Ishikawa (cell line): ENCODE data around the gene RAPGEF4.

Experiments
- CEBPB ChIP-seq: IDR thresholded peaks from 2 replicates; pipeline ENCODE4 v1.6.1; 2012
- CREB1 ChIP-seq: IDR thresholded peaks from 2 replicates; pipeline ENCODE4 v1.6.1; 2012; ENCODE audit warnings: low read depth
- EGR1 ChIP-seq: IDR thresholded peaks from 2 replicates; pipeline ENCODE4 v1.6.1; 2012
- EP300 ChIP-seq: IDR thresholded peaks from 2 replicates; pipeline ENCODE4 v1.6.1; 2012; ENCODE audit warnings: borderline replicate concordance
- FOXM1 ChIP-seq: IDR thresholded peaks from 2 replicates; pipeline ENCODE4 v1.6.1; 2012; ENCODE audit warnings: low read depth, borderline replicate concordance
- MAX ChIP-seq: IDR thresholded peaks from 2 replicates; pipeline ENCODE4 v1.6.1; 2012
- NFIC ChIP-seq: IDR thresholded peaks from 2 replicates; pipeline ENCODE4 v1.6.1; 2012
- RAD21 ChIP-seq: IDR thresholded peaks from 2 replicates; pipeline ENCODE4 v1.6.1; 2012; ENCODE audit warnings: low read depth
- REST ChIP-seq: IDR thresholded peaks from 2 replicates; pipeline ENCODE4 v1.6.1; 2012; ENCODE audit warnings: low read depth, mild to moderate bottlenecking
- TAF1 ChIP-seq: IDR thresholded peaks from 2 replicates; pipeline ENCODE4 v1.6.1; 2012; ENCODE audit warnings: low read depth, mild to moderate bottlenecking
- TCF12 ChIP-seq: IDR thresholded peaks from 2 replicates; pipeline ENCODE4 v1.6.1; 2012; ENCODE audit warnings: low read depth
- TEAD4 ChIP-seq: IDR thresholded peaks from 2 replicates; pipeline ENCODE4 v1.6.1; 2012
- USF1 ChIP-seq: IDR thresholded peaks from 2 replicates; pipeline ENCODE4 v1.6.1; 2012
- YY1 ChIP-seq: IDR thresholded peaks from 2 replicates; pipeline ENCODE4 v1.6.1; 2012; ENCODE audit warnings: low read depth
- ZBTB7A ChIP-seq: IDR thresholded peaks from 2 replicates; pipeline ENCODE4 v1.6.1; 2012; ENCODE audit warnings: low read depth

RAPGEF4 gene

GRCh38 chr2:172730411-172730810, 5.2 kb upstream of the RAPGEF4 start:
- TF ChIP-seq REST (no peak), RAD21 (no peak), FOXM1 (no peak), USF1 (no peak), EP300 (no peak), TCF12 (no peak), CEBPB (no peak), MAX (no peak), ZBTB7A (no peak), CREB1 (no peak), NFIC (no peak), EGR1 (no peak), TAF1 (no peak), TEAD4 (no peak)

- TF ChIP-seq YY1 (no peak; the same call in 1 of the 2 replicates), EP300 (no peak), MAX (no peak), TAF1 (no peak), NFIC (no peak), EGR1 (no peak), CREB1 (no peak), TEAD4 (no peak), REST (no peak), FOXM1 (no peak), CEBPB (no peak), ZBTB7A (no peak), TCF12 (no peak), RAD21 (no peak), USF1 (no peak)
These were observed 699 bp upstream of the RAPGEF4 start for GRCh38 chr2:172734711-172735581.

- TF ChIP-seq MAX = no peak
- TF ChIP-seq FOXM1 = no peak
- no peak for TF ChIP-seq REST
- TF ChIP-seq EGR1 = no peak
- TF ChIP-seq RAD21 = no peak
- no peak for TF ChIP-seq YY1
- no peak for TF ChIP-seq NFIC
- no peak for TF ChIP-seq USF1
- TF ChIP-seq EP300 = no peak
- no peak for TF ChIP-seq CEBPB
- TF ChIP-seq TAF1 = no peak
- TF ChIP-seq TEAD4 = no peak
- TF ChIP-seq ZBTB7A = no peak
- TF ChIP-seq TCF12 = no peak
- no peak for TF ChIP-seq CREB1
These were observed 954 bp downstream of the RAPGEF4 start for GRCh38 chr2:172736424-172737174.
